ENCODE results near the gene ERGIC1. TPM values are rescaled to one million over a fixed set of nuclear protein-coding genes. Genes with fewer than 3 reads are reported as not detected.

ERGIC1 gene
- total RNA-seq, 1 experiment from 2014 or later = 77.0 TPM

DNA sequence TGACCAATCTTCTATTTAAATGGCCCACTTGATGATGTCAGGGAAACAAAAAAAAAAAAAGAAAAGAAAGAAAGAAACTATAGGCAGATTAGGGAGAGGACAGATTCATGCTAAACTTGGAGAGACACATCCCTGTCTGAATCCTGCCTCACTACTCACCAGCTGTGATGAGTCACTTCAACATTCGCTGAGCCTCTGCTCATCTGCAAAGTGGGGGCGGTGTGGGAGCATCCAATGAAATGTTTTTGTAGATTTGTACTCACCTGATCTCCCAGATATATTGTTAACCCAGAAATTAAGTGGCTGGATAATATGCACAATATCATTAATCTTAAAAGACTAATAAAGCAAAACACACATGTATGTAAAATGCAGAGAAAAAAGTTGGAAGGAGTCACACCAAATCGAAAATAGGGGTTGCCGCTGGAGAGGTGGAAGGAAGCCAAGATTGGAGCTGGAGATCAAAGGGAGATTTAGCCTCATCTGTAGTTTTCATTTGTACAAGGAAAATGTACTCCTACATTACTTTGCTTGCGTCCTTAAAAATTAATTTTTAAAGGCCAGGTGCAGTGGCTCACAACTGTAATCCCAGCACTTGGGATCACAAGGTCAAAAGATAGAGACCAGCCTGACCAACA, 17.0 kb upstream of the ERGIC1 start:
- Histone ChIP-seq H3K4ac (ENCODE audit: low read depth, low read length) (no peak overlapping the region), H3K4me2 (ENCODE audit: insufficient read depth, insufficient read length, low read length) (no peak overlapping the region), H3K4me1 (ENCODE audit: insufficient read depth, low read length) (no peaks in the 10 kb centered on the region), H2BK12ac (ENCODE audit: insufficient read length, low read depth, low read length) (no peak overlapping the region), H3K23ac (ENCODE audit: insufficient read length, low read depth, low read length) (no peak overlapping the region), H4K20me1 (ENCODE audit: control insufficient read depth, insufficient read depth, insufficient read length) (no peaks in the 10 kb centered on the region), H4K8ac (replicated peaks; ENCODE audit: insufficient read length, low read depth, low read length) (no peak overlapping the region), H3K18ac (ENCODE audit: insufficient read length, low read depth, low read length) (no peak overlapping the region), H3K79me1 (ENCODE audit: insufficient read depth, low read depth, low read length, poor library complexity, severe bottlenecking) (no peaks in the 10 kb centered on the region), H3K14ac (ENCODE audit: insufficient read depth, low read length) (no peak overlapping the region), H3K56ac (ENCODE audit: insufficient read length, low read depth, low read length) (no peak overlapping the region), H3T11ph (ENCODE audit: low read length) (no peak overlapping the region), H2BK5ac (ENCODE audit: insufficient read length, low read length) (no peak overlapping the region), H2BK20ac (ENCODE audit: low read depth, low read length, poor library complexity, severe bottlenecking) (no peak overlapping the region), H3K9me3 (ENCODE audit: control insufficient read depth, low read depth, low read length) (no peaks in the 10 kb centered on the region), H3K27me3 (ENCODE audit: insufficient read depth, low read length) (no peaks in the 10 kb centered on the region), H2BK15ac (ENCODE audit: low read depth, low read length) (no peak overlapping the region), H3K9ac (ENCODE audit: extremely low read depth, insufficient read length, low read length) (no peak overlapping the region), H2AK5ac (ENCODE audit: insufficient read length, low read length) (no peak overlapping the region), H3K23me2 (ENCODE audit: insufficient read length, low read depth, low read length, poor library complexity, severe bottlenecking) (no peaks in the 10 kb centered on the region), H2BK120ac (ENCODE audit: low read depth, low read length, poor library complexity, severe bottlenecking) (no peak overlapping the region), H3K79me2 (ENCODE audit: insufficient read depth, low read length) (no peaks in the 10 kb centered on the region), H3K27ac (ENCODE audit: insufficient read length, low read depth, low read length) (no peak overlapping the region), H2AFZ (ENCODE audit: low read length) (no peak overlapping the region), H4K91ac (ENCODE audit: insufficient read length, low read depth, low read length) (no peak overlapping the region), H4K5ac (ENCODE audit: insufficient read length, low read depth, low read length) (no peak overlapping the region)
- Mint-ChIP-seq H3K27me3 (ENCODE audit: low read depth) (peaks cover 40% of the 10 kb centered on the region), H3K36me3 (ENCODE audit: insufficient read depth in 1 of 3, low read depth in 3 of 3) (no peaks in the 10 kb centered on the region), H3K4me1 (peaks cover 14 to 23% of the 10 kb centered on the region in 2 experiments), H3K9me3 (no peaks in the 10 kb centered on the region), H3K27ac (no peak overlapping the region), H3K4me3 (no peak overlapping the region)
- no peak for DNase-seq
- TF ChIP-seq, protein P1, sequence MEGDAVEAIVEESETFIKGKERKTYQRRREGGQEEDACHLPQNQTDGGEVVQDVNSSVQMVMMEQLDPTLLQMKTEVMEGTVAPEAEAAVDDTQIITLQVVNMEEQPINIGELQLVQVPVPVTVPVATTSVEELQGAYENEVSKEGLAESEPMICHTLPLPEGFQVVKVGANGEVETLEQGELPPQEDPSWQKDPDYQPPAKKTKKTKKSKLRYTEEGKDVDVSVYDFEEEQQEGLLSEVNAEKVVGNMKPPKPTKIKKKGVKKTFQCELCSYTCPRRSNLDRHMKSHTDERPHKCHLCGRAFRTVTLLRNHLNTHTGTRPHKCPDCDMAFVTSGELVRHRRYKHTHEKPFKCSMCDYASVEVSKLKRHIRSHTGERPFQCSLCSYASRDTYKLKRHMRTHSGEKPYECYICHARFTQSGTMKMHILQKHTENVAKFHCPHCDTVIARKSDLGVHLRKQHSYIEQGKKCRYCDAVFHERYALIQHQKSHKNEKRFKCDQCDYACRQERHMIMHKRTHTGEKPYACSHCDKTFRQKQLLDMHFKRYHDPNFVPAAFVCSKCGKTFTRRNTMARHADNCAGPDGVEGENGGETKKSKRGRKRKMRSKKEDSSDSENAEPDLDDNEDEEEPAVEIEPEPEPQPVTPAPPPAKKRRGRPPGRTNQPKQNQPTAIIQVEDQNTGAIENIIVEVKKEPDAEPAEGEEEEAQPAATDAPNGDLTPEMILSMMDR (conservative IDR thresholded peaks at IDR 0.05) = no peak
- no CpG with 5 or more reads among the region's 5 CpGs for WGBS (ENCODE audit: extremely low coverage, insufficient read length, low lambda C conversion rate)

Measured in H9 (cell line).